ENCODE measurements around the gene UQCRHL. TPM values are rescaled to one million over a fixed set of nuclear protein-coding genes. Genes with fewer than 3 reads are reported as not detected.
"Not testable (repeated sequence)": the region's sequence is repeated elsewhere in the genome, so short reads cannot be mapped to it uniquely, and the experiment has no call there.

Gene UQCRHL
- total RNA-seq (ENCODE audit: unreplicated experiment) = 2.4 TPM
- long read RNA-seq = 0 reads

DNA sequence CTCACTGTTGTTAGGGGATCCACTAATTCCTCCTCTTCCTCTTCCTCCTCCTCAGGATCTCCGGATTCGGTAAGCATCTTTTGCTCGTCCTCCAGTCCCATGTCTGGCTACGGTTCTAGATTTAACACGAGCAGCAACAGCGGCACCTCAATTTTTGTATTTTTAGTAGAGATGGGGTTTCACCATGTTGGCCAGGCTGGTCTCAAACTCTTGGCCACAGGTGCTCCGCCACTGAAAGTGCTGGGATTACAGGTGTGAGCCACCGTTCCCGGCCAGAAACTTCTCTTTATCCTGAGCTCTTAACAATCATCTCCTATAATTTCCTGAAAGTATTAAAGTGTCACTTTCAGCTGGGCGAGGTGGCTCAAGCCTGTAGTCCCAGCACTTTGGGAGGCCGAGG is at the start of gene UQCRHL:
Gene UQCRHL, minus strand, starts transcription at position 101 of the 400 bp plus-strand sequence. Its CDS starts 0 bp downstream, at position 101.
- not testable (repeated sequence) for H3K9me3 Mint-ChIP-seq (ENCODE audit: unreplicated experiment)

GRCh38 chr1:15856888-15857287 is 49.4 kb upstream of the UQCRHL start:
- no peak overlapping the region for H3K4me3 Mint-ChIP-seq (ENCODE audit: unreplicated experiment)
- no peak for DNase-seq (ENCODE audit: low spot score)
- no peaks in the 10 kb centered on the region for H3K9me3 Mint-ChIP-seq (ENCODE audit: unreplicated experiment)
- TF ChIP-seq CTCF (IDR thresholded peaks at IDR 0.05; ENCODE audit: unreplicated experiment) = no peak
- H3K4me1 Mint-ChIP-seq (ENCODE audit: unreplicated experiment) = peaks cover 3% of the 10 kb centered on the region
- peaks cover 4% of the 10 kb centered on the region for H3K27me3 Mint-ChIP-seq (ENCODE audit: unreplicated experiment)
- H3K27ac Mint-ChIP-seq (ENCODE audit: unreplicated experiment) = no peak overlapping the region
- no peaks in the 10 kb centered on the region for H3K36me3 Mint-ChIP-seq (ENCODE audit: low read depth, unreplicated experiment)

More for the DNA sequence above, at the start of gene UQCRHL:
- not testable (repeated sequence) for H3K27me3 Mint-ChIP-seq (ENCODE audit: unreplicated experiment); H3K36me3 Mint-ChIP-seq (ENCODE audit: low read depth, unreplicated experiment); H3K4me3 Mint-ChIP-seq (ENCODE audit: unreplicated experiment); DNase-seq (ENCODE audit: low spot score); H3K27ac Mint-ChIP-seq (ENCODE audit: unreplicated experiment); H3K4me1 Mint-ChIP-seq (ENCODE audit: unreplicated experiment)

DNA sequence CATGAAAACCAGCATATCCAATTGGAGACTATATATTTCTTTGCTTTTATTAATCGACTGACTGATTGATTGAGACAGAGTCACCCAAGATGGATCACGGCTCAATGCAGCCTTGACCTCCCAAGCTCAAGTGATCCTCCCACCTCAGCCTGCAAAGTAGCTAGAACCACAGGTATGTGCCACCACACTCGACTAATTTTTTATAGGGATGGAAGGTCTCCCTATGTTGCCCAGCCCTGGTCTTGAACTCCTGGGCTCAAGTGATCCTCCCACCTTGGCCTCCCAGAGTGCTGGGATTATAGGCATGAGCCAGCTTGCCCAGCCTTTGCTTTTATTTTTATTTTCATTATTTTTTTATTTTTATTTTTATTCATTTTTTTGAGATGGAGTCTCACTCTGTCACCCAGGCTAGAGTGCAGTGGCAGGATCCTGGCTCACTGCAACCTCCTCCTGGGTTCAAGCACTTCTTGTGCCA is 45.4 kb upstream of the UQCRHL start:
- H3K27ac Mint-ChIP-seq (ENCODE audit: unreplicated experiment) = no peak overlapping the region
- no peaks in the 10 kb centered on the region for H3K9me3 Mint-ChIP-seq (ENCODE audit: unreplicated experiment)
- H3K4me3 Mint-ChIP-seq (ENCODE audit: unreplicated experiment) = no peak overlapping the region
- no peak for DNase-seq (ENCODE audit: low spot score)
- H3K36me3 Mint-ChIP-seq (ENCODE audit: low read depth, unreplicated experiment) = peaks cover 6% of the 10 kb centered on the region
- H3K4me1 Mint-ChIP-seq (ENCODE audit: unreplicated experiment) = peaks cover 26% of the 10 kb centered on the region
- H3K27me3 Mint-ChIP-seq (ENCODE audit: unreplicated experiment) = peaks cover 5% of the 10 kb centered on the region
- TF ChIP-seq CTCF (IDR thresholded peaks at IDR 0.05; ENCODE audit: unreplicated experiment) = no peak

DNA sequence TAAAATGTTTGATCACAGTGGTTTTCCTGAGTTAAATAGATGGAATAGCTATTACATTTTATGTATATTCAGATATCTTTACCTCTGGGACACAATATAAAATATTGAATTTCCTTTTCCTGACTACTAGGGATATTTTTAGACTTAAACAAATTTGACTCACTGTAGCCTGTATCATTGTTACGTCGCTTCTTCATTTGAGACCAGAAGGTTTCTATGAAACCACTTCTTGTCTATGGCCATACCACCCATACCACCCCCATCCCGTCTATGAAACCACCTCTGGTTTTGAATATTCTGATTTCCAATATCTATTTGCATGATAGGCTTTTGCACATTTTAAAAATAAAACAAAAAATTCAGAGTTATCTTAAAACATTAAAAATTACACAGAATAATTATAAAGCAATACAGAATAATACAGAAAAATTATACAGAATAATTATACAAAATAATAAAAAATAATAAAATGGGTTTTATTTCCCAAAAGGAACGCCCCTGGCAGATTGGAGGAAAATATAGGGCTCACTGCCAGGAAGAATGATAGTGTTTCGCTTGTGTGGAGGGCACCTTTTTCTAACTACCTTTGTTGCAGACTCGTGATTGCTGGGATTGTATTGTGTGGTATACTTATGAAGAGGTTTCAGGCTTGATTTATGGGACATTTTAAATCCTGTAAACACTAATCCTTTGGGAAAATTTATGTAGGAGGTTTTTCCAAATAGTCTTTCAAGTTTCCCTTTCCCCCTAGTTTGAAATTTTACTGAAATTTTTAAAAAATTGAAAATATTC is 44.8 kb upstream of the UQCRHL start:
- H3K4me3 Mint-ChIP-seq (ENCODE audit: unreplicated experiment) = no peak overlapping the region
- no peak for TF ChIP-seq CTCF (IDR thresholded peaks at IDR 0.05; ENCODE audit: unreplicated experiment)
- peaks cover 26% of the 10 kb centered on the region for H3K4me1 Mint-ChIP-seq (ENCODE audit: unreplicated experiment)
- no peak for DNase-seq (ENCODE audit: low spot score)
- H3K27me3 Mint-ChIP-seq (ENCODE audit: unreplicated experiment) = peaks cover 5% of the 10 kb centered on the region
- no peaks in the 10 kb centered on the region for H3K9me3 Mint-ChIP-seq (ENCODE audit: unreplicated experiment)
- peak overlapping the region; percentile 11 for H3K27ac Mint-ChIP-seq (ENCODE audit: unreplicated experiment)
- peaks cover 6% of the 10 kb centered on the region for H3K36me3 Mint-ChIP-seq (ENCODE audit: low read depth, unreplicated experiment)

GRCh38 chr1:15851210-15852035 is 44.0 kb upstream of the UQCRHL start:
- peaks cover 6% of the 10 kb centered on the region for H3K36me3 Mint-ChIP-seq (ENCODE audit: low read depth, unreplicated experiment)
- no peak for DNase-seq (ENCODE audit: low spot score)
- no peaks in the 10 kb centered on the region for H3K9me3 Mint-ChIP-seq (ENCODE audit: unreplicated experiment)
- H3K4me3 Mint-ChIP-seq (ENCODE audit: unreplicated experiment) = no peak overlapping the region
- H3K4me1 Mint-ChIP-seq (ENCODE audit: unreplicated experiment) = peaks cover 26% of the 10 kb centered on the region
- no peak for TF ChIP-seq CTCF (IDR thresholded peaks at IDR 0.05; ENCODE audit: unreplicated experiment)
- H3K27me3 Mint-ChIP-seq (ENCODE audit: unreplicated experiment) = peaks cover 6% of the 10 kb centered on the region
- H3K27ac Mint-ChIP-seq (ENCODE audit: unreplicated experiment) = peak overlapping the region; percentile 95

Measured in endothelial cell (in vitro differentiated cells).